ENCODE data around the gene PCLO. TPM values are rescaled to one million over a fixed set of nuclear protein-coding genes. Genes with fewer than 3 reads are reported as not detected.
A peak's percentile ranks its signal among the peaks of the same experiment; 100 is the strongest.

PCLO gene
- total and polyA plus RNA-seq, 2 experiments from 2014 or later, result 0.77 to 1.1 TPM

DNA sequence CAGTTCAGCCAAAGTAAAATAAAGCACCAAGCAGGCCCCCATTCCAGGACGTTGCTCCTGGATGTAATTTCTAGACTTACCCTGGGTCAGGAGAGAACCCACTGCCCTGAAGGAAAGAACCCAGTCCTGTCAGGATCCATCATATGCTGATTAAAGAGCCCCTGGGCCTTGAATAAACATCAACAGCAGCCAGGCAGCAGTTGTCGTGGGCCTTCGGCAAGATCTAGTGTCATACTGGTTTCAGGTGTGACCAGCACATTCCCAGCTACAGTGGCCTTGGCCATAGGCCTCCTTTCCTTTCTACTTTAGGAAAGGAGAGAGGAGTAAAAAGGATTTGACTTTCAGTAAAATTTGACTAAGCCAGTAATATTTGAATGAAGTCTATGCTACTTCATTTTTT is 430.0 kb downstream of the PCLO start:
- Histone ChIP-seq H3K4me1 (ENCODE audit: low read depth) (no peaks in the 10 kb centered on the region), H3K27me3 (no peaks in the 10 kb centered on the region), H3K27ac (no peak overlapping the region), H3K36me3 (no peaks in the 10 kb centered on the region), H3K4me3 (no peak overlapping the region), H3K9me3 (ENCODE audit: low read depth) (no peaks in the 10 kb centered on the region)
- DNase-seq (ENCODE audit: low read depth in 1 of 2, low spot score in 1 of 2), result no peak
- TF ChIP-seq, protein P1, sequence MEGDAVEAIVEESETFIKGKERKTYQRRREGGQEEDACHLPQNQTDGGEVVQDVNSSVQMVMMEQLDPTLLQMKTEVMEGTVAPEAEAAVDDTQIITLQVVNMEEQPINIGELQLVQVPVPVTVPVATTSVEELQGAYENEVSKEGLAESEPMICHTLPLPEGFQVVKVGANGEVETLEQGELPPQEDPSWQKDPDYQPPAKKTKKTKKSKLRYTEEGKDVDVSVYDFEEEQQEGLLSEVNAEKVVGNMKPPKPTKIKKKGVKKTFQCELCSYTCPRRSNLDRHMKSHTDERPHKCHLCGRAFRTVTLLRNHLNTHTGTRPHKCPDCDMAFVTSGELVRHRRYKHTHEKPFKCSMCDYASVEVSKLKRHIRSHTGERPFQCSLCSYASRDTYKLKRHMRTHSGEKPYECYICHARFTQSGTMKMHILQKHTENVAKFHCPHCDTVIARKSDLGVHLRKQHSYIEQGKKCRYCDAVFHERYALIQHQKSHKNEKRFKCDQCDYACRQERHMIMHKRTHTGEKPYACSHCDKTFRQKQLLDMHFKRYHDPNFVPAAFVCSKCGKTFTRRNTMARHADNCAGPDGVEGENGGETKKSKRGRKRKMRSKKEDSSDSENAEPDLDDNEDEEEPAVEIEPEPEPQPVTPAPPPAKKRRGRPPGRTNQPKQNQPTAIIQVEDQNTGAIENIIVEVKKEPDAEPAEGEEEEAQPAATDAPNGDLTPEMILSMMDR (IDR thresholded peaks at IDR 0.05; ENCODE audit: low read depth, low read length), result no peak

DNA sequence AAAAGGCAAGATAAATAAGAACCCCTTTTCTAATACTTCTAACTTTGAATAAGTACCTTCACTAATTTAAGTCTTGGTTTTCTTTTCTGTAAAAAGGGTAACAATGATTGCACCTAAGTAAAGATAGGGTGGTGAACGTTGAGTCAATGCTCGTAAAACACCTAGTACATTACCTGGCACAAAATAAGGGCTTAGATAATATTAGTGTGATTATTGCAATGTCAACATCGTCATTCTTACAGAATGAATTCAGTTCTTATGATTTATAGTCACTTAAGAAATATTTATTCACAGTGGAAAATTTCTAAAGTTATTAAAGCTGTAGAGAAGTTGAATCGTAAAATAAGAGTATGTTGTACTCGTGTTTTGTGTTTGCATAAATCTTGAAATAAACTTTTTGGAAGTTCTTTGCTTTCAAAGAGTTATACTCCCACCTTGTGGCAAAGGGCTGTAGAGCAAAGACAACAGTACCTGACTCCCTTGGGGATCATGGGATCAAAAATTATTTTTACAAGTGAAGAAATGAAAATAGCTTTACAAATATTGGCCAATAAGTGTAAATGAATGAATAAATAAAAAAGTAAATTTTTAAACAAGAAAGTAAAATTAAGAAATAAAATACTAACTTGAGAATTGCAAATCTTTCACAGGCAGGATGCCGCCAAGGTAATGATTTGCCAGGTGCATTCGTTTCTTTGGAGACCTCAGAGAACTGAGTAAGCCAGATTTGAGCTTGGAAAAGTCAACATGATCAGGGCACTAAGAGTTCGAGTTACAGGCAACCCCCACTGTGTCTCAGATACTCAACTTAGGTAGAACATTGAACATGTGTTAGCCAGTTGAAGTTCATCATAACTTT is 433.3 kb downstream of the PCLO start:
- Histone ChIP-seq H3K27ac (no peak overlapping the region), H3K36me3 (no peaks in the 10 kb centered on the region), H3K4me3 (no peak overlapping the region), H3K9me3 (ENCODE audit: low read depth) (no peaks in the 10 kb centered on the region), H3K4me1 (ENCODE audit: low read depth) (no peaks in the 10 kb centered on the region), H3K27me3 (no peaks in the 10 kb centered on the region)
- TF ChIP-seq, protein P1 (IDR thresholded peaks at IDR 0.05; ENCODE audit: low read depth, low read length), result peak; percentile 79
- DNase-seq (ENCODE audit: low read depth in 1 of 2, low spot score in 1 of 2), result peak; percentile 42 to 69

- Histone ChIP-seq H3K27me3 (no peaks in the 10 kb centered on the region), H3K4me1 (ENCODE audit: low read depth) (no peaks in the 10 kb centered on the region), H3K4me3 (no peak overlapping the region), H3K36me3 (no peaks in the 10 kb centered on the region), H3K9me3 (ENCODE audit: low read depth) (no peaks in the 10 kb centered on the region), H3K27ac (no peak overlapping the region)
- TF ChIP-seq, protein P1 (IDR thresholded peaks at IDR 0.05; ENCODE audit: low read depth, low read length), result no peak
- no peak for DNase-seq (ENCODE audit: low read depth in 1 of 2, low spot score in 1 of 2)
Observed at GRCh38 chr7:82726038-82726800, 436.5 kb downstream of the PCLO start.

DNA sequence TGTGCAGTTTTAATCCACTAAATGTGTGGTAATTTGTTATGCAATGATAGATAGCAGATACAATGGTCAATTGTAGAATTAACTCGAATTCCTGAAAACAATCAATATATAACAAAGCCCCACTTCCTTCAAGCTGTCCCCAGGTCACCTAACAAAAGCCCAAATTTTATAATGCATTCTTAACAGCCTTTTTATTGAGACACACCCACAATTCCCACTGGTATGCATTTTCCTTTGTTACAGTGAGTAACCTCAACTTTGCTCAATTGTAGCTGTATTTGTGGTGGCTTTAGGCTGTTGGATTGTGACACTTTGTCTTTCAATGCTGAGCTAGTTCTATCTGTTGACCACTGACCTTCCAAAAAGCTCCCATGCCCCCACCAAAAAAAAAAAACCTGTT is 439.3 kb downstream of the PCLO start:
- Histone ChIP-seq H3K27ac (no peak overlapping the region), H3K36me3 (no peaks in the 10 kb centered on the region), H3K27me3 (no peaks in the 10 kb centered on the region), H3K4me1 (ENCODE audit: low read depth) (no peaks in the 10 kb centered on the region), H3K4me3 (no peak overlapping the region), H3K9me3 (ENCODE audit: low read depth) (no peaks in the 10 kb centered on the region)
- TF ChIP-seq, protein P1 (IDR thresholded peaks at IDR 0.05; ENCODE audit: low read depth, low read length), result no peak
- peak in 1 of 2 donors; percentile 13 for DNase-seq (ENCODE audit: low read depth in 1 of 2, low spot score in 1 of 2)

DNA sequence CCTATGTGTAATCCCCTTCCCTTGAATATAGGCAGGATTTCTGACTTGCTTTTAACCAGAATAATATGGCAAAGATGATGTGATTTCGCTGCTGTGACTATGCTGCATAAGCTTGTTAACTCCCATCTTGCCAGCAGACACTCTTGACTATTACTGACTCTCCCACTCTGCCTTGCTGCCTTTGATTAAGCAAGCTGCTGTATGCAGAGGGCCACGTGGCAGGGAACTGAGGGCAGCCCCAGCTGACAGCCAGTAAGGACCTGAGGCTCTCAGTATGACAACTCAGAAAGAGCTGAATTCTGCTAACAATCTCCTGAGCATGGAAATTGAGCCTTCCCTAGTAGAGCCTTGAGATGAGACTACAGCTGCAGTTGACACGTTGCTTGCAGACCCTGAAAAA is 439.7 kb downstream of the PCLO start:
- H3K36me3 ChIP-seq, result no peaks in the 10 kb centered on the region
- no peak overlapping the region for H3K4me3 ChIP-seq
- no peaks in the 10 kb centered on the region for H3K9me3 ChIP-seq (ENCODE audit: low read depth)
- H3K4me1 ChIP-seq (ENCODE audit: low read depth), result no peaks in the 10 kb centered on the region
- DNase-seq (ENCODE audit: low read depth in 1 of 2, low spot score in 1 of 2), result peak in 1 of 2 donors; percentile 33
- H3K27ac ChIP-seq, result no peak overlapping the region
- no peaks in the 10 kb centered on the region for H3K27me3 ChIP-seq
- TF ChIP-seq, protein P1 (IDR thresholded peaks at IDR 0.05; ENCODE audit: low read depth, low read length), result no peak
